IPS DF 4.7 (cell line): Measurements from ENCODE around the gene FBXO34.
"Not testable (repeated sequence)": the region's sequence is repeated elsewhere in the genome, so short reads cannot be mapped to it uniquely, and the experiment has no call there.

Source experiments
- DNase-seq: peaks from one replicate; pipeline ENCODE4 v3.0.0-alpha.2; 2013; ENCODE audit warnings: low spot score; ENCODE audit errors: extremely low read depth

The FBXO34 gene

DNA sequence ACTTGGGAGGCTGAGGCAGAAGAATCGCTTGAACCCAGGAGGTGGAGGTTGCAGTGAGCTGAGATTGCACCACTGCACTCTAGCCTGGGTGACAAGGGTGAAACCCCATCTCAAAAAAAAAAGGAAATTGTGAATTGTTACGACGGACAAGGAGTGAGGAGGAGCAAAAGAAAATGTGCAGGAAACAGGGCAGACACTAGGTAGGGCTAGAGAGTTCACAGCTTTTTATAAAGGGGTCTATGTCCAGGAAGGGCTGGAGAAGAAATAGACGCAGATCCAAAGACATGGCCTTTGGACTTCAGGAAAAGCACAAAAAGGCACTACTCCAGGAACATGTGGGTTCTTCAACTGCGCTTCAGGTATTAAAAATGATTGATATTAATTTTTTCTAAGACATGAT lies 106.0 kb downstream of the FBXO34 start:
- no peak for DNase-seq

DNA sequence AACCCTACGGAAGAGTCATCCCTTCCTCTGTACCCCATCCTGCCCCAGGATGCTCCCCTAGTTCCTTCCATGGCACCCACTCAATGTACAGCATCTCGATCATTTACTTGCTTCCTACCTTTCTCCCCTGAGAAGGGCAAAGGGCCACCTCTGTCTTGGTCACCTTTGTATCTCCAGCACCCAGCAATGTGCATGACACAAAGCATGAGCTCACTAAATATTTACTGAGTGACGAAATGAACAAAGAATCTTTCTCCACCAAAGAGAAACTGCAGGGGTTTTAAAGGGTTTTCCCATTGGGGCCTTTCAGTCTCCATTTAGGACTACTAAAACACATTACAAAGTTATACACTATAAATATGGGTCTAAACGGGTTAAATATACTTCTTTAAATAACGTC lies 109.8 kb downstream of the FBXO34 start:
- no peak for DNase-seq

DNA sequence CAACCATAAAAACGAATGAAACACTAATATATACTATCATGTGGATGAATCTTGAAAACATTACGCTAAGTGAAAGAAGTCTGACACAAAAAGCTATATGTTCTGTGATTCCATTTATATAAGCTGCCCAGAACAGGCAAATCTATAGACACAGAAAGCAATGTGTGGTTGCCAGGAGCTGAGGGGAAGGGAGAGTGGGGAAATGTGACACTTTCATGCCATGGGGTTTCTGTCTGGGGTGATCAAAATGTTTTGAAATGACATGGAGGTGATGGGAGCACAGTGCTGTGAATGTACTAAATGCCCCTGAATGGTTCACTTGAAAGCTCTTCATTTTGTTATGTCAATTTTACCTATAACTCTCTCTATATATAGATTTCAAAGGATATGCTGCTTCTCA lies 110.3 kb downstream of the FBXO34 start:
- no peak for DNase-seq

DNA sequence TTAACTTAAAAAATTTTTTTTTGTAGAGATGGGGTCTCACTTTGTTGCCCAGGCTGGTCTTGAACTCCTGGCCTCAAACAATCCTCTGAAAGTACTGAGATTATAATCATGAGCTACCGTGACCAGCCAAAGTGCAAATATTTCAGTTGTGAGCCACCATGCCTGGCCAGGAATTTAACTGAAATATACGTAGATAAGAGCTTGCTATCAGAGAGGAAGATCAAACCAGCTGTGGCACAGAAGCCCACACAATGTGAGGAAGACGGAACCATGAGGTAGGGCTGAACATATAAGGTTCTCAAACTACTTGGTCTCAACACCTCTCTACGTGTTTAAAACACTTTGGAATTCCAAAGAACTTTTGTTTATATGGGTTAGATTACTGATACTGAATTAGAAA lies 111.3 kb downstream of the FBXO34 start:
- DNase-seq: no peak

DNA sequence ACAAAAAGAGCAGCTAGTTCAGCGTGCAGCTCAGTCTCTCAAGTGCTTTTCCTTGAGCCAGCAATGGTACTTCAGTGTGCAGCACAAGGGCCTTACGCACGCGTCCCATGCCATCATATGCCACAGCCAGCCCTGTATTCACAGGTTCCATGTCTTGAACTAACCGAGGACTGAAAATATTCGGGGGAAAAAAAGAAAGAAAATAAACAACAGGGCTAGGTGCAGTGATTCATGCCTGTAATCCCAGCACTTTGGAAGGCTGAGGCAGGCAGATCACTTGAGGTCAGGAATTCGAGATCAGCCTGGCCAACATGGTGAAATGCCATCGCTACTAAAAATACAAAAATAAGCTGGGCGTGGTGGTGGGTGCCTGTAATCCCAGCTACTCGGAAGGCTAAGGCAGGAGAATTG lies 111.8 kb downstream of the FBXO34 start:
- DNase-seq: not testable (repeated sequence)

DNA sequence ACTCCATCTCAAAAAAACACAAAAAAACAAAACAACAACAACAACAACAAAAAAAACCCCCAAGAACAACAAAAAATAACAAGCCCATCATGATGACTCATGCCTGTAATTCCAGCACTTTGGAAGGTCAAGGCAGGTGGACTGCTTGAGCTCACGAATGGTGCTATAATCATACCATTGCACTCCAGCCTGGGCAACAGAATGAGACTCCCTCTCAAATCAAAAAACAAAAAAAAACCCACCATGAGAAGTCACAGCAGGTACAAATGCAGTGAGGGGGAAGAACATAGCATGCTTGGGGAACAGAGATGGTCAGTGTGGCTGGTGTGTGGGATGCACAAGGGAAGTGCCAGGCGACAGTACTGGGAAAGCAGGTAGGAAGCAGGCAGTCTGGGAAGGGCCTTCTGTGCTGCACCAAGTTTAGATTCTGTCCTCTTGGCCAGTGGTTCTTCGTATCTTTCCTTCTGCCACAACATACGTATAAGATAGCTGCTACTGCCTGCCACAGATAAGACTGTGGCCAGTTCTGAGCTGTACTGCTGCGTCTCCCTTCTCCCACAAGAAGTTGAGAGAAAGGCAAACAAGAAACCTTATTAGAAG lies 112.4 kb downstream of the FBXO34 start:
- no peak for DNase-seq

DNA sequence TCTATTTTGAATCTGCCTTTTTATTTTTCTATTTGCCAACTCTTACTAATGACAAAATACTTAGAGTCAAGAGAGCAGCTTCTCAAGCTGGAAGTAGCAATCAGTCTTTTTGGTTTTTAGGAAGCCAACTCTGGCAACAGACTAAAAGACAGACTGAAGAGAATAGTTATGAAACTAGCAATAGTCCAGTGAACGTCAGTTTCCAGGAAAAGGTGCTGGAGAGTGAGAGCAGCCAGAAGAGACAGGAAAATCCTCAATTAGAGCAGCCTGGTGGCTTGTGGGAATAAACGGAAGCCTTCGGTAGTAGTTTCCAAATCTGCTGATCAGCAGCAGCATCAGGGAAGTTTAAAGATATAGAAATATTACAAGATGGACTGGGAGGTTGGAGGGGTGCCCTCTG lies 113.3 kb downstream of the FBXO34 start:
- DNase-seq: no peak

DNA sequence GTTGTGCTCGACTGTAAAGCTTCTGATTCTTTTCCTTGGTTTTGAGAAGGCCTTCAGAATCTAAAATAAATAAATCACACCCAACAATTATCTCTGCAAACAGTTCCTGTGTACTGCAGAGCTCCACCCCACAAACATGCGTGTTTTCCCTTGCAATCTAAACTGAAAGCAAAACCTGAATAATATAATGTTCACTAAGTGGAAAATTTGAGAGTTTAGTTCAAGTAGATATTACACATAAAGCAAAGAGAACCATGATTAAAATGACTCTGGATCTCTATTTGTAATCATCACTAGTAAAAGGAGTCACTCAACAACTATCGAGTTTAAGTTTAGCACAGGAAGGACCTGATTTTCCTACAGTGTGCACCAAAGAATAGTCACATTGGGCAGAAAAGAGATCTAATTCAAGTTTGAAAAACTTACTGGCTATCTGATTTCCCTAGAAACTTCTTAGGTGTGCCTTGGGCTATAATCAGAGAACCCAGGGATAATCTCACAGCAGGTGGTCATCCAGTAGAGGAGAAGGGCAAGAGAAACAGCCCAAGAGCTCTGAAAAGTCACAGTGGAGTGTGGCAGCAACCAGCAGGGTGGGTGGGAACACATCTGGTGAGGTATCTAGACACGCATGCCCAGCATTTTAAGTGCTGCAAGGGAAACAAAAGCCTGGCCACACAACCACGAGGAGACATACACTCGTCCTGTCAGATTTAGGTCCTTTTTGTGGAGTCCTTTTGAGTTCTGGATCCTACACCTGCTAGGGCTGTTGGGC lies 115.0 kb downstream of the FBXO34 start:
- no peak for DNase-seq

DNA sequence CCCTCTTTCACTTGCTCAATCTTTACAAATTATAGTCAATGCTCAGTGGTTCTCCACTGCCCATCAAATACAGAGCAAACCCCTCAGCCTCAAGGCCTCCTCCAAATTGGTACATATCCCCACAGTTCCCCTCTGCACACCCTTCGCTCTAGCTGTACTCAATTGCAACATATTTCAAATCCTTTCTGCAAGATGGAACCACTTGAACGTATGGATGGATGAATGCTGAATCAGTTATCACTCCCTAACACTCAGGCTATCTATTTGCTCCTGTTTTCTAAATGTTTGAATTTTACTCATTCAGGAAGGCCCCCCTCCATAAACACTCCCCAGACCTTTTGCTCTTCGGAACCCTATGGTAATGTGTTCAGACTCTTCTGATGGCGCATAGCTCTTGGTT lies 115.9 kb downstream of the FBXO34 start:
- no peak for DNase-seq

DNA sequence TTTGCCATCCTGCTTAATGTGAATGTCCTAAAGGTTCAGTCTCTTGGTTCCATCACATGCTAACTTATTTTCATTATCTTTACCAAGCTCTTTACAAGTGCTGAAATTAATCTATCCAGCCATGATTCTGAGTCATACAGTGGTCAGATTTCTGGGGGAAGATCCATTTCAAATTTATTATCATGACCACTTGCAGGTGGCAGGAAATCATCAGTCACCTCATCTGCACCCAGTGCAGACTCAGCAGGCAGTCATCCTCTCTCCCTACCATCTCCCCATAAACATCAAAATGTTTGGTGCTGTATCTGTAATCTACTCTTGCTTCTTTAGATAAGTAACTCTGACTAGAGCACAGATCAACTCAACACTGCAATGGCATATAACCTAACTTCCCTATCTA lies 116.9 kb downstream of the FBXO34 start:
- no peak for DNase-seq

DNA sequence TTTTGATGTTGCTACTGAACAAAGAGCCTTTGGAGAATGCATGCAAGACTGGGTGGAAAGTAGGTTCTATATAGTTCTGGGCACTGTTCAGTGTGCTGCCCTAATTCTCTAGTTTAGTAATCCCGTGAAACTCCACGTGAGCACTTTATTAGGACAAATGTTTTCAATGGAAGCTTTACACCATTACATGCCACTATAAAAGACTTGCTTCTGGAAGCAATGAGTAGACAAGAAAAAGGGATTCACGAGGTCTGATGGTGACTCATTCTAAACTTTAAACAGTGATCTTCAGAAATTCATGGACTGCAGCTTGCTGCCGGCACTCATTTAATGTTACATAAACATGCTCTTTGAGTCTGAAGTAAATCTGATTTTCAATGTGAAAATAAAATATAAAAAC lies 118.1 kb downstream of the FBXO34 start:
- no peak for DNase-seq

DNA sequence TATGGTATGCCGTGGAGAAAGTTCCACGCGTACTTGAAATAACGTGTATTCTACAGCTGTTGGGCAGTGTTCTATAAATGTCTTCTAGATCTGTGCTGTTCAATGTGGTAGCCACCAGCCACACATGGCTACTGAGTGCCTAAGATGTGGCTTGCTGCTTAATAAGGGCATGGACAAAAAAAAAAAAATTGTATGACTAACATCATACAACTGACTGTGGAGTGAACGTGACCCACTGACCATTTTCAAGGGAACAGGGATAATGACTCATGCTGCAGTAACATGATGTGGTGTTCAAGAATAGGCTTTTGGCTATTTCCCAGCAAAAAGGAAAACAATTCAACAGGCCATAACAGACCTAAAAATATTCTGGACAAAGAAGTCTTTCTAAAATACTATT lies 127.5 kb downstream of the FBXO34 start:
- no peak for DNase-seq

DNA sequence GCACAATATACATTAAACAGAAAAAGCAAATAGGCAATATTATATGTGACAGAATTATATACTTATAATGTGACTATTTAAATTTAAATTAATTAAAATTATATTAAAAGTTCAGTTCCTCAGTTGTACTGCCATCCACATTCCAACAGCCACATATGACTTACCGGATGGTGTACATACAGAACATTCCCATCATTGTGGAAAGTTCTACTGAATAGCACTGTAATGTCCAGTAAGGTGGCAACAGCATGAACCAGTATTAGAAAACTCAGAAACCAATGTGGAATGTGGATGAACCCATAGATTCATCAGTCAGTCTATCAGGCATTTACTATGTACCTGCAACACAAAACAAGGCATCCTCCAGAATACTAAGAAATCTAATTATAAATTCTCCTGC lies 128.0 kb downstream of the FBXO34 start:
- no peak for DNase-seq

DNA sequence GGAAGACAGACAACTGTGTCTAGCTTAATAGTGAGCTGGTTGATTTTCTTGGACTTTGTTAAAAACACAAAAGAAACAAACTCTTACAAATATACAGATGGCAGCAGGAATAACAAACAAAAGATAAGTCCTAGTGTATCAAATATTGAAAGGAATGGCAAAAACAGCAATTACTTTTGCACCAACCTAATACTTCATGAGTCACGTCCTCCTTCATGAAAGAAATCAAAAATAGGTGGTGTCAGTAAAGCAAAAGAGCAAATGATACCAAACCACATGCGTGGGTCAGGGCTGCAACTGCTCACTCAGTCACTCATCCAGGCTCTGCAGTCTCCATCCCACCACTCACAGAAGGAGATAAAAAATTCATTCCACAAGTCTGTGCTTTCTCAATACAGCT lies 128.6 kb downstream of the FBXO34 start:
- no peak for DNase-seq

DNA sequence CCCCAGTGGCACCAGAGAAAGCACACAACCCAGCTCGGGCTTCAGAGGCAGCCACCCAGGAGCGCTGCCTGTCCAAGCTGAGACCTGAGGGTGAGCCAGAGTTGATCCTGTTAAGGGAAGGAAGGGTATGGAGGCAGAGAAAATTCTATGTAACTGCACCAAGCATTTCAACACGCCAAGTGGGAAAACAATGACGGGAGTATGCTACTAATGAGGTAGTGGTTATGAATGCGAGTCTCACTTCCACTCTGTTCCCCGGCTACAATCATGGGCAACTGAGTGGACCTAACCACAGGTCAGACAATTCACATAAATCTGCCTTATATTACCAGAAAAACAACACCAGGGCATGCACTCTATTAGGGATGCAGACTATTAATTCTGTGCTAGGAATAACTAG lies 130.5 kb downstream of the FBXO34 start:
- no peak for DNase-seq
